Measurements from ENCODE around the gene BCAN.
A peak's percentile ranks its signal among the peaks of the same experiment; 100 is the strongest.
"Not testable (repeated sequence)": the region's sequence is repeated elsewhere in the genome, so short reads cannot be mapped to it uniquely, and the experiment has no call there.

Gene BCAN

DNA sequence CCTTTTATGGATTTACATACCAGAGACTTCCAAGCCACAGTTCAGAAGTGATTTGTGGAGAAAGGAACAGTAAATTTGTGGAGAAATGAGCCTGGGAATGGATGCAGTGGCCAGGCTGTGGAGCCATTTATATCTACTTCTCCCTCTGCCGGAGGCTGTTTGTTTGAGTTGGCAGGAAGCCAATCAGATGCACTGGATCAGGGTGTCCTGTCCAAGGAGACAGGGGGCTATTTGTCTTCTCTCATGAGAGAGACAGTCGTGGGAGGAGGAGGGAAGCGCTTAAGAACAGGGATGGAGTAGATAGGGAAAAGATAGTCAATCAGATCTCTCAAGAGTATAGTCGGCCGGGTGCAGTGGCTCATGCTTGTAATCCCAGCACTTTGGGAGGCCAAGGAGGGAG lies 25.5 kb upstream of the BCAN start:
- DNase-seq (ENCODE audit: low read depth), result peak; percentile 97

- DNase-seq (ENCODE audit: low read depth), result no peak
These were observed 22.9 kb upstream of the BCAN start, which contains the start of gene HAPLN2 for GRCh38 chr1:156618853-156619581. TSS of gene HAPLN2 (plus strand) at chr1:156619415. CDS start at chr1:156623491, 4,076 bp downstream.

GRCh38 chr1:156619582-156619955 lies 22.3 kb upstream of the BCAN start:
- no peak for DNase-seq (ENCODE audit: low read depth)

DNA sequence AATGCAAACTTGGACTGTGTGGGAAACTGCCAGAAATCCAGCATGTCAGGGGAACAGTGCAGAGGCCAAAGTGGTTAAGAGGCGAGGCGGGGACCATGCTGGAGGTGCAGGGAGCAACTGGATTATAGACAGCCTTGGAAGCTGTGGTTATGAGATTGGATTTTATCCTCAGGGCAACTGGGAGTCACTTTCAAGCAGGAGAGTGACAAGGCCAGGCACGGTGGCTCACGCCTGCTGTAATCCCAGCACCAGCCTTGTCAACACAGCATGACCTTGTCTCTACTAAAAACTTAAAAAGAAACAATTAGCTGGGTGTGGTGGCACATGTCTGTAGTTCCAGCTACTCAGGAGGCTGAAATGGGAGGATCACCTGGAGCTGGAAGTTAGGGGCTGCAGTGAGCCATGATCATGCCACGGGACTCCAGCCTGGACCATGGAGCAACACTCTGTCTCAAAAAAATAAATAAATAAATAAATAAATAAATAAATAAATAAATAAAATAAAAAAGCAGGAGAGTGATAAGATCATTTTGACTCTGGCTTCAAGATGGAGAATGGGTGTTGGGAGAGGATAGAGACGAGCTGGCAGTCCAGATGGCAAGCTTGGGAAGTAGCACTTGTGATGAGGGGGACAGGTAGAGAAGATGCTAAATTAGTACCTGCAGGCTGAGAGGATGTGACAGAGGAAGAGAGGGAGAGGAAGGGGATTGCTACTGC lies 19.2 kb upstream of the BCAN start:
- DNase-seq (ENCODE audit: low read depth), result no peak

DNA sequence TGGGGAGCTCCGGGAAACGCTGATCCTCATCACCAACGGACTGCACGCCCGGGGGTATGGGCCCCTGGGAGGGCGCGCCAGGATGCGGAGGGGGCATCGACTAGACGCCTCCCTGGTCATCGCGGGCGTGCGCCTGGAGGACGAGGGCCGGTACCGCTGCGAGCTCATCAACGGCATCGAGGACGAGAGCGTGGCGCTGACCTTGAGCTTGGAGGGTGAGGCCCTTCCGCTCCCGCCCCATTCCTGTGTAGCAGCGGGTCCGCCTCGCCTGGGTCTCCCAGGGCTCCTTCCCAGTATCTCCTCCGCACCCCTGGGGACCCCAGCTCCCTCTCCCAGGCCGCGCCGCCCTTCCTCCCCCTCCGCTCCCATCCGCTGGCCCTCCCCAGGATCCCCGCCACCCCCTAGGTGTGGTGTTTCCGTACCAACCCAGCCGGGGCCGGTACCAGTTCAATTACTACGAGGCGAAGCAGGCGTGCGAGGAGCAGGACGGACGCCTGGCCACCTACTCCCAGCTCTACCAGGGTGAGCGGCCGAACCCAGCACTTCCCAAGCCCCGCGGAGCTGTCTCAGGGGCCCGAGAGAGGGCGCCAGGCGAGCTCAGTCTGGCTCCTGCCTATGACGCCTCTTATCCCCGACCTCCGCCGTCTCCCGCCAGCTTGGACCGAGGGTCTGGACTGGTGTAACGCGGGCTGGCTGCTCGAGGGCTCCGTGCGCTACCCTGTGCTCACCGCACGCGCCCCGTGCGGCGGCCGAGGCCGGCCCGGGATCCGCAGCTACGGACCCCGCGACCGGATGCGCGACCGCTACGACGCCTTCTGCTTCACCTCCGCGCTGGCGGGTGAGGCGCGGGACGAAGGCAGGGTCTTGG lies 17.7 kb upstream of the BCAN start:
- peak; percentile 55 for DNase-seq (ENCODE audit: low read depth)

- DNase-seq (ENCODE audit: low read depth), result no peak
These were observed 17.0 kb upstream of the BCAN start for GRCh38 chr1:156624814-156625435.

DNA sequence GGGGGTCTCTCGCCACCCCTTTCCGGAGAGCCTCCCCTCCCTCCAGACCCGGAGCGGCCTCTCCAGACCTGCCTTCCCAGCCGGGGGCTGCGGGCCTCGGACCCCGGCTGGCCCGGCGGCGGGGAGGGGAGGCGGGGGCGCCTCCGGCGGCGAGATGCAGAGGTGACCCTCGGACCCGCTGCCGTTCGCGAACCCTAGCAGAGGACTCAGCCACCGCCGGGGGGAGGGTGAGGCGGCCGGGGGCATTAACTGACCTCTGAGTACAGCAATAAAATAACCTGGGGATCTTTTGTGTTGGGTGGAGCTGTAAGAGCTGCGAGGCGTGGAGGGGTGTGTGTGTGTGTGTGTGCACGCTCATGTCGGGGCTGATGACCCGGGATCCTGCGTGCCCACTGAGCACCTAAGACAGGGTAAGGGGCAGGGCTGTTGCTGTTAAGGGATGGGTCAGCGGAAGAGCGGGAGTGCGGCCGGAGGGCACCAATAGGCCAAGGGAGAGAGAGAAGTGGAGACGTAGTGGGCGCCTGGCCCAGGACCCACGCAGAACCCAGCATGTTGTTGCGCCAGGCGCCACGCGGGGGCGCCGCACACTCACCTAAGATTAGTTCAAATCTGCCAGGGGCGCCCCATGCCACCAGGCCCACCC lies 16.4 kb upstream of the BCAN start:
- peak; percentile 44 for DNase-seq (ENCODE audit: low read depth)

GRCh38 chr1:156626079-156626438 lies 15.9 kb upstream of the BCAN start:
- DNase-seq (ENCODE audit: low read depth), result no peak

DNA sequence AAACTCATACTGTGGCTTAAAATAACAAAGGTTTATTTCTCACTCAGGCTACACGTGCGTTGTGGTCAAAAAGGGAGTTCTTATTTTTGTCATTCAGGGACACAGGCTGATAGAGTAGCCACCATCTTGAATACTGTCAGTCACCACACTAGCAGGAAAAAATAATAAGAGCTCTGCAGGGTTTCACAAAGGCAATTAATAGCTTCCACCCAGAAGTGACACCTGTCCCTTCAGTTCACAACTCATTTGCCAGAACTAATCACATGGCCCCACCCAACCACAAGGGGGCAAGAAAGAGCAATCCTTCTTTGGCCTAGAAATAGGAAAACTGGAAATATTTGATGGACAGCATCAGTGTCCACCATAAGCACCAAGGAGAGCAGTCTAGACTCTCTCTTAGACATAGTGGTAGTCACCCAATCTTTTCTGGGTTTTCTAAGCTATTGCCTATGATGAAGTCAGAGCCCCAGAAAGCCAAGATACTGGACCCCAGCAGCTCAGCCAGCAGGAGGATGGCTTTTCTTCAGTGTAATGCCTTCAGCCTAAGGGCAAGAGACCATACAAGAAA lies 14.5 kb upstream of the BCAN start:
- DNase-seq (ENCODE audit: low read depth), result peak; percentile 73

DNA sequence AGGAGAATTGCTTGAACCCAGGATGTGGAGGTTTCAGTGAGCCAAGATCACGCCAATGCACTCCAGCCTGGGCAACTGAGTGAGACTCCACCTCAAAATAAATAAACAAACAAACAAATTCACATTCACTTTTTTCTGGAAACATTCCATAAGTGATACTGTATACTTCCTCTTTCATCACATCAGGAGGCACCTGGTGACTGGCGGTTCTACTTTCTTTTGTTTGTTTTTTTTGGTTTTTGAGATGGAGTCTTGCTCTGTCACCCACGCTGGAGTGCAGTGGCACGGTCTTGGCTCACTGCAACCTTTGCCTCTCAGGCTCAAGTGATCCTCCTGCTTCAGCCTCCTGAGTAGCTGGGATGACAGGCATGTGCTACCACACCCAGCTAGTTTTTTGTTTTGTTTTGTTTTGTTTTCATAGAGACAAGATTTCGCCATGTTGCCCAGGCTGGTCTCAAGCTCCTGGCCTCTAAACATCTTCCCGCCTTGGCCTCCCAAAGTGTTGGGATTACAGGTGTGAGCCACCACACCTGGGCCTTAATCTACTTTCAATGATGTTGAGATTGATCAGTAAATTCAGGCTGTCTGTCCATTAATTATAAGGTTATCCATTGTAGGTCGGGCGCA lies 12.0 kb upstream of the BCAN start:
- no peak for DNase-seq (ENCODE audit: low read depth)

GRCh38 chr1:156631152-156631551 lies 10.8 kb upstream of the BCAN start:
- DNase-seq (ENCODE audit: low read depth), result not testable (repeated sequence)

DNA sequence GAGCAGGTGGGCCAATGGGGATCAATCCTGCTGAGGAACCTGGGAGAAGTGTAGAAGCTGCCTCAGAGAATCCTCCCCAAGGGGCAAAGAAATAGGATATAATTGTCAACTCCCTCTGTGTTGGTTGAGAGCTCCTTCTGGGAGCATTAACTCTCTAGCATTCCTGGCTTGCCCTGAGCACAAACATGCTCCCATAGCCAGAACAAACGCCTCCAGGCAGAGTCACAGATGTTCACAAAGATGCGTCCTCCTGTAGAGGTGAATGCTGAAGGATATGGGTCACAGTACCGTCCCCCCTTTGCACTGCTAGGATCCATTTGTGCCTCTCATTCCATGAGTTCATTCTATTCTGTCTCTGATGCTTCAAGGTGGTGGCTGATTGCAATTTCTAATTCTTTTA lies 9.6 kb upstream of the BCAN start:
- no peak for DNase-seq (ENCODE audit: low read depth)

DNA sequence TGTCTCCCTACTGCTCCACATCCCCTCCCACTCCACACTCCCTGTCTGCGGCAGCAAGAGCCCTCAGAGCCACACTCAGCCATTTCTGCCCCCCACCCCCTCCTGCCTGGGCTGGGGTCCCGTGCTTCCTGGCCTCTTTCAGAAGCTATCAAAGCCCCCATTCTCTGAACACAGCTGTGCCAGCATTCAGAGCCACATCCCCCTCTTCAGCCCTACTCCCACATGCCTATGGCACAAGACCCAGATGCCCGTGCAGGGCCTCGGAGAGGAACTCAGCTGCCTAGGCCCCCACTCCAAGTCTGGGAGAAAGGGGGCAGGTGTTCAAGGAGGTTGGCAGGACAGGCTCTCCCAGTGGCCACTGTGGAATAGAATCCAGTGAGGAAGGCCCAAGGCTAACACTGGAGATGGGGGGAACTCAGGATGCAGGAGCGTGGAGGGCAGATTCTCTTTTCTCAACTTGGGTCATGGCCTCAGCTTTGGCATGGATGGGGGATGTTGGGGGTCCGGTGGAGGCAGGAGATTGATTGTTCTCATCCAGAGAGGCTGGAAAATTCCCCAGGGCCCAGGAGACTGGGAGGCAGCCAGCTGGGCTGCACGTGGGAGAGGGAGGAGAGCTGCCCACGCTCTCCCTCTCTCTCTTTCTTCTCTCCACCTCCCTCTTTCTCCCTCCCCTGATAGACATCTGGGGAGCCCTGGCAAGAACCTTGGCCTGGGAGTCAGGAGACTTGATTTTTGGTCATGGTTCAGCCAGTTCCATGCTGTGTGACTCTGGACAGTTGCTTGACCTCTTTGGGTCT lies 3.5 kb upstream of the BCAN start:
- no peak for DNase-seq (ENCODE audit: low read depth)

DNA sequence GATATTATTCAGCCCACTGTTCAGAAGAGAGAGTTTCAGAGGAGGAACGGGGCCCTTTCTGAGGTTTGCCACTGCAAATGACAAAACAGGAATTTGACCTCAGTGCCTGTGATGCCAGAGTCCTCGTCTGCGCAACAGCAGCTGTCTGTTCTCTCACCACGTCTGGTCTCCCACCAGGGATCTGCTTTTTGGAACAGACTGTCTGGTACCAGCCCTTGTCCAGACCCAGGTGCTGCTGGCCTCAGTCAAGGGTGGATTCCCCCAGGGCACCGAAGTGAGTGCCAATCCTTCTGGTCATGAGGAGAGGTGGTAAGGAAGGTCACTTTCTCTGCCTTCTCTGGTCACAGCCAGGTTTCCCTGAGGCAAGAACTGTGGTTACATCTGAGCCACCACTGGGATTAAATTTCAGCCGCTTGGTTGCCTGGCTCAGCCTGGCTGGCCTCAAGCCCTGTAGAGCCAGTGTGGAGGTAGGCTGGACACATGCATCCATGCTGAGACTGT lies 2.3 kb upstream of the BCAN start:
- DNase-seq (ENCODE audit: low read depth), result no peak

DNA sequence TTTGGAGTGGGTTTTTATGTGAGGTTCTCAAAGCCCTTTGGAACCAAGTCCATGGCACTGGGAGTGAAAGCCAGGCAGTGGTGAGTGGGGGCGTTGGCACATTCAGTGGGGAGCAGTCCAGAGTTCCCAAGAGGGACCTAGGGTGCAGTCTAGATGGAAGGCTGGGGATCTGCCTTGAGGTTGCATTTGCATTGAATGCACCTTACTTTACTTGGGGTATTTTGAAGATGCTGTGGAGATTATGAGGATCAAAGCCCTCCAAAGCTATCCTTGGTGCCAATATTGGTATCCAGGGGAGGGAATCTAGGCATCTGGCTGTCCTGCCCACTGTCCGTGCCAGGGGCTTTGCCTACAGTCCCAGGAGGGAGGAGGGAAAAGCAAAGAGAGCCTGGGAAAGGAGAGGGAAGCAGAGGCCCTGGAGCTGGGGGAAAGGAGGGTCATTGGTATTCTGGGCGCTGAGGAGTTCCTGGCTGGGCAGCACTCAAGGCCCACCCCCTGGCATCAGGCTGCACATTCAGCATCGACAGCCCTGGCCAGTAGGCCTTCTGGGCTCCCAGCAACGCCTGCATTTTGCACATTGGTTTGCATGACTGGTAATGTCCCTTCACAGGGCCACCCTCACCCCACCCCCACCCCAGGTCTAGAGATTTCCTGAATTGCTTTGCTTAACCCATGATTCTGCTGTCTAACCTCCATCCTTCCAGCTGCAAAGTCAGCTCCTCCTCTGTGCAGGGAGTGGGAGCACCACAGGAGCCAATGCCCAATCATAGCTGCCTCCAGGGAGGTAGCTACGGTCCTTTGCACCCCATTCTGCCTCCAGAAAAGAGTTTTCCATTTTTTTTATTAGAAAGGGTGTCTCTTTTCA lies 843 bp upstream of the BCAN start:
- DNase-seq (ENCODE audit: low read depth), result no peak

DNA sequence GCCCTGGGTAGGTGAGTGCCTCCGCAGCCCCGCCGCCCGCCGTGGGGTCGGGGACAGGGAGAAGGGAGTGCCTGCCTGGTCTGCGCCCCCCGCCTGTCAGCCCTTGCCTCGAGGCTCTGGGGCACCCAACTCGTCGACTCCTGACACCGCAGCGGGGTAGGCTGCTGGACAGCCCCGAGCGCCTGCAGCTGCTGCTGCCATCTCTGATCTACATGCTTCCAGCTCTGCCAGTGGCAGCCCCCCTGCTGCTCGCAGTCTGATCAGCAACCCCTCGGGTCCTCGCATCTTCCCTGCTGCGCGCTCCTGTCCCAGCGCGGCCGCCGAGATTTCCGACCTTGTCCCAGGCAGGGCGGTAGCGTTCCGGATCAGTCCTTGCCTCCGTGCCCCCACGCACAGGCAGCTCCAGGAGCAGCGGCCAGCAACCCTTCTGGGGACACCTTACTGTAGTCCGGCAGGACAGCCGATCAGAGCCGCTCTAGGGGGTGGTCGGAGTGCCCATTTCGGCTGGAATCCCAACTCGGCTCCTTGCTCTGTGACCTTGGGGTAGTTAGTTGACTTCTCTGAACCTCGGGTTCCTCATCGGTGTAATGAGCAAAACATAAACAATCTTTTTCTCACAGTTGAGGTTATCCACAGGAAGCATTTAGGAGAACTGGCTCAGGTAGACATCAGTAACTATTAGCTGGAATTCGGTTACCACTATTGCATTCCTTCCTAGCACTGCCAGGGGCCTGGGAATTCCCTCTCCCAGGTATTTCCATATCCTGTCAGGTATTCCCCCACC lies 540 bp downstream of the BCAN start:
- DNase-seq (ENCODE audit: low read depth), result no peak

GRCh38 chr1:156643049-156643777 lies 1.3 kb downstream of the BCAN start:
- DNase-seq (ENCODE audit: low read depth), result no peak

DNA sequence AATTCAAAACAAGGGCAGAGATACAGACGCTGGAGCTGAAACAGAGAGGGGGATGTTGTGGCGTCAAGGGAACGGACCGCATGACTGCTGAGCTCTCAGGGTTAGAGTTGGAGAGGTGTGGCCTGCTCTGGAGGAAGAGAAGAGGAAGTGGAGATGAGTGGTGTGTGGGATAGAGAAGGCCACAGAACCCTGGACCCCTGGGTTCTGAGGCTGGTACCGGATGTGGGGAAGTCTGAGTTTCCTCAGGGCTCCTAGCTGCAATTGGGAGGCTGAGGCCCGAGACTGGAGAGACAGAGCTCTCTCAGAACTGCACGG lies 1.8 kb downstream of the BCAN start:
- no peak for DNase-seq (ENCODE audit: low read depth)
